HG02884 (cell line): Measurements from ENCODE around the gene EMX1.
A peak's percentile ranks its signal among the peaks of the same experiment; 100 is the strongest.

Experiments used
- ATAC-seq: cut with Tn5 transposase; IDR thresholded peaks from one replicate; pipeline ENCODE4 v1.9.1; 2021; ENCODE audit warnings: mild to moderate bottlenecking, moderate library complexity; ENCODE audit not compliant: unreplicated experiment

Gene EMX1

GRCh38 chr2:72924353-72925240, 7.3 kb downstream of the EMX1 start:
- ATAC-seq, result no peak

- ATAC-seq, result no peak
Observed at GRCh38 chr2:72925328-72925943, 8.1 kb downstream of the EMX1 start.

- ATAC-seq, result no peak
Observed at GRCh38 chr2:72926368-72926767, 9.0 kb downstream of the EMX1 start.

- ATAC-seq, result no peak
Observed at GRCh38 chr2:72926811-72927465, 9.6 kb downstream of the EMX1 start.

- no peak for ATAC-seq
Observed at GRCh38 chr2:72927619-72928550, 10.6 kb downstream of the EMX1 start.

GRCh38 chr2:72929010-72929409, 11.7 kb downstream of the EMX1 start:
- ATAC-seq, result no peak

- ATAC-seq, result no peak
Observed at GRCh38 chr2:72931280-72931910, 14.1 kb downstream of the EMX1 start.

GRCh38 chr2:72932045-72932740, 14.9 kb downstream of the EMX1 start:
- ATAC-seq, result no peak

- no peak for ATAC-seq
Observed at GRCh38 chr2:72932805-72933204, 15.5 kb downstream of the EMX1 start.

GRCh38 chr2:72933207-72933606, 15.9 kb downstream of the EMX1 start:
- no peak for ATAC-seq

GRCh38 chr2:72933646-72934151, 16.4 kb downstream of the EMX1 start:
- ATAC-seq, result no peak

GRCh38 chr2:72934683-72935610, 17.6 kb downstream of the EMX1 start:
- peak; percentile 54 for ATAC-seq

GRCh38 chr2:72935611-72935957, 18.3 kb downstream of the EMX1 start:
- ATAC-seq, result no peak

- no peak for ATAC-seq
Observed at GRCh38 chr2:72936660-72937355, 19.5 kb downstream of the EMX1 start.

- no peak for ATAC-seq
Observed at GRCh38 chr2:72937356-72937669, 20.0 kb downstream of the EMX1 start.

GRCh38 chr2:72938455-72938854, 21.1 kb downstream of the EMX1 start:
- ATAC-seq, result no peak

- no peak for ATAC-seq
Observed at GRCh38 chr2:72940361-72940760, 23.0 kb downstream of the EMX1 start.

GRCh38 chr2:72940786-72941185, 23.5 kb downstream of the EMX1 start:
- ATAC-seq, result no peak
